ENCODE measurements around the gene LAMC2. TPM values are rescaled to one million over a fixed set of nuclear protein-coding genes. Genes with fewer than 3 reads are reported as not detected.
A peak's percentile ranks its signal among the peaks of the same experiment; 100 is the strongest.
"Not testable (repeated sequence)": the region's sequence is repeated elsewhere in the genome, so short reads cannot be mapped to it uniquely, and the experiment has no call there.

LAMC2 gene
- total RNA-seq, 4 donors from 2014 or later, result 9.4 to 17.4 (median 15.9) TPM

GRCh38 chr1:183149273-183149672 lies 36.8 kb upstream of the LAMC2 start:
- intact Hi-C loops (cut with DNase I), result no loop called here
- no peaks in the 10 kb centered on the region for H3K27me3 ChIP-seq
- 67 to 90% methylated on average over 1 of the region's 1 CpG for WGBS, 2 donors
- peak overlapping the region; percentile 37 to 74 (median 64) for H3K27ac ChIP-seq
- no peaks in the 10 kb centered on the region for H3K9me3 ChIP-seq
- no peak overlapping the region for H3K4me3 ChIP-seq
- H3K4me1 ChIP-seq, result peaks cover 0 to 13% (median 6%) of the 10 kb centered on the region in 3 donors
- H3K36me3 ChIP-seq, result peaks cover 0 to 2% (median 0%) of the 10 kb centered on the region in 3 donors
- TF ChIP-seq CTCF (IDR thresholded peaks at IDR 0.05) (no peak), POLR2A (IDR thresholded peaks at IDR 0.05) (no peak)
- DNase-seq, result no peak

- H3K36me3 ChIP-seq; intact Hi-C loops (cut with DNase I); H3K27me3 ChIP-seq; H3K4me3 ChIP-seq; H3K9me3 ChIP-seq; DNase-seq: not testable (repeated sequence)
- WGBS, 2 donors, result 82 to 100% methylated on average over 1 of the region's 1 CpG
- Histone ChIP-seq H3K27ac (peak overlapping the region in 3 of 4 donors; percentile 20 to 66 (median 45)), H3K4me1 (peaks cover 0 to 12% (median 6%) of the 10 kb centered on the region in 3 donors)
Observed at GRCh38 chr1:183150032-183150431, 36.0 kb upstream of the LAMC2 start.

- intact Hi-C loops (cut with DNase I), result no loop called here
- TF ChIP-seq CTCF (IDR thresholded peaks at IDR 0.05) (no peak), POLR2A (IDR thresholded peaks at IDR 0.05) (no peak)
Observed at GRCh38 chr1:183150445-183150844, 35.6 kb upstream of the LAMC2 start.

GRCh38 chr1:183152180-183152579 lies 33.9 kb upstream of the LAMC2 start:
- TF ChIP-seq POLR2A (IDR thresholded peaks at IDR 0.05), result no peak
- no peak for TF ChIP-seq CTCF (IDR thresholded peaks at IDR 0.05)
- 68 to 76% methylated on average over 7 of the region's 7 CpGs for WGBS, 2 donors
- peaks cover 0 to 12% (median 6%) of the 10 kb centered on the region in 3 donors for H3K4me1 ChIP-seq
- H3K27ac ChIP-seq, result no peak overlapping the region
- H3K9me3 ChIP-seq, result no peaks in the 10 kb centered on the region
- intact Hi-C loops (cut with DNase I), result no loop called here
- no peak for DNase-seq
- no peak overlapping the region for H3K4me3 ChIP-seq
- no peaks in the 10 kb centered on the region for H3K36me3 ChIP-seq
- H3K27me3 ChIP-seq, result no peaks in the 10 kb centered on the region

More at GRCh38 chr1:183150445-183150844, 35.6 kb upstream of the LAMC2 start:
- Histone ChIP-seq H3K27ac (peak overlapping the region in 1 of 4 donors; percentile 20), H3K9me3 (no peaks in the 10 kb centered on the region), H3K27me3 (no peaks in the 10 kb centered on the region), H3K4me1 (peaks cover 0 to 12% (median 6%) of the 10 kb centered on the region in 3 donors), H3K36me3 (no peaks in the 10 kb centered on the region), H3K4me3 (no peak overlapping the region)
- no peak for DNase-seq

GRCh38 chr1:183155939-183156338 lies 30.1 kb upstream of the LAMC2 start:
- intact Hi-C loops (cut with DNase I), result no loop called here
- WGBS, 2 donors, result 61 to 66% methylated on average over 2 of the region's 2 CpGs

More at GRCh38 chr1:183155939-183156338, 30.1 kb upstream of the LAMC2 start:
- Histone ChIP-seq H3K9me3 (no peaks in the 10 kb centered on the region), H3K4me1 (peaks cover 0 to 15% (median 3%) of the 10 kb centered on the region in 3 donors), H3K27ac (no peak overlapping the region), H3K36me3 (no peaks in the 10 kb centered on the region), H3K27me3 (peaks cover 0 to 5% (median 0%) of the 10 kb centered on the region in 4 donors), H3K4me3 (no peak overlapping the region)
- no peak for TF ChIP-seq POLR2A (IDR thresholded peaks at IDR 0.05)
- no peak for TF ChIP-seq CTCF (IDR thresholded peaks at IDR 0.05)
- no peak for DNase-seq

Data from esophagus squamous epithelium (tissue), 5 donors.